HEK293 (cell line): Measurements from ENCODE around the gene TAF8.

Experiments used
- IKZF3 ChIP-seq: fragments of 450-650 bp; IDR thresholded peaks from 2 replicates; pipeline ENCODE4 v1.5.0; 2018; ENCODE audit warnings: missing biosample characterization, mild to moderate bottlenecking, missing genetic modification characterization, moderate library complexity
- ZFP69B ChIP-seq: fragments of 450-650 bp; formaldehyde crosslinking; IDR thresholded peaks from 2 replicates; pipeline ENCODE4 v1.5.1; 2016; ENCODE audit warnings: missing biosample characterization, missing genetic modification characterization
- ZNF138 ChIP-seq: fragments of 450-650 bp; formaldehyde crosslinking; IDR thresholded peaks from 2 replicates; pipeline ENCODE4 v1.5.1; 2016; ENCODE audit warnings: missing biosample characterization, missing genetic modification characterization, borderline replicate concordance
- ZNF202 ChIP-seq: fragments of 450-650 bp; formaldehyde crosslinking; IDR thresholded peaks from 2 replicates; pipeline ENCODE4 v1.5.1; 2016; ENCODE audit warnings: missing biosample characterization, missing genetic modification characterization, borderline replicate concordance
- ZNF221 ChIP-seq: fragments of 450-650 bp; formaldehyde crosslinking; IDR thresholded peaks from 2 replicates; pipeline ENCODE4 v1.5.1; 2017; ENCODE audit warnings: missing biosample characterization, missing genetic modification characterization, borderline replicate concordance
- ZNF274 ChIP-seq, 2 experiments: fragments of 200-500 bp in 1 of 2; fragments of 450-650 bp in 1 of 2; sonication (Bioruptor generic) in 1 of 2; formaldehyde crosslinking in 1 of 2; IDR thresholded peaks; 2 replicates each; pipeline versions ENCODE4 v1.5.1 to v1.6.1; 2014 to 2016; ENCODE audit warnings: borderline replicate concordance in 1 of 2, inconsistent platforms in 1 of 2, low read length in 1 of 2, missing biosample characterization in 1 of 2, missing genetic modification characterization in 1 of 2
- ZNF514 ChIP-seq: fragments of 450-650 bp; formaldehyde crosslinking; IDR thresholded peaks from 2 replicates; pipeline ENCODE4 v1.5.1; 2016; ENCODE audit warnings: missing biosample characterization, missing genetic modification characterization
- ZNF768 ChIP-seq: fragments of 450-650 bp; formaldehyde crosslinking; IDR thresholded peaks from 2 replicates; pipeline ENCODE4 v1.5.1; 2018; ENCODE audit warnings: missing biosample characterization, mild to moderate bottlenecking, missing genetic modification characterization
- ZNF792 ChIP-seq: fragments of 450-650 bp; formaldehyde crosslinking; IDR thresholded peaks from 2 replicates; pipeline ENCODE4 v1.5.1; 2016; ENCODE audit warnings: missing biosample characterization, missing genetic modification characterization
- ZXDB ChIP-seq: fragments of 450-650 bp; formaldehyde crosslinking; IDR thresholded peaks from 2 replicates; pipeline ENCODE4 v1.5.1; 2016; ENCODE audit warnings: missing biosample characterization, missing genetic modification characterization
- TF ChIP-seq, protein P1 (sequence below): fragments of 450-650 bp; formaldehyde crosslinking; IDR thresholded peaks from 2 replicates; pipeline ENCODE4 v1.5.1; 2016; ENCODE audit warnings: missing biosample characterization, missing genetic modification characterization
- TF ChIP-seq, protein P2 (sequence below): fragments of 450-650 bp; formaldehyde crosslinking; IDR thresholded peaks from 2 replicates; pipeline ENCODE4 v1.5.1; 2017; ENCODE audit warnings: missing biosample characterization, missing genetic modification characterization

DNA sequence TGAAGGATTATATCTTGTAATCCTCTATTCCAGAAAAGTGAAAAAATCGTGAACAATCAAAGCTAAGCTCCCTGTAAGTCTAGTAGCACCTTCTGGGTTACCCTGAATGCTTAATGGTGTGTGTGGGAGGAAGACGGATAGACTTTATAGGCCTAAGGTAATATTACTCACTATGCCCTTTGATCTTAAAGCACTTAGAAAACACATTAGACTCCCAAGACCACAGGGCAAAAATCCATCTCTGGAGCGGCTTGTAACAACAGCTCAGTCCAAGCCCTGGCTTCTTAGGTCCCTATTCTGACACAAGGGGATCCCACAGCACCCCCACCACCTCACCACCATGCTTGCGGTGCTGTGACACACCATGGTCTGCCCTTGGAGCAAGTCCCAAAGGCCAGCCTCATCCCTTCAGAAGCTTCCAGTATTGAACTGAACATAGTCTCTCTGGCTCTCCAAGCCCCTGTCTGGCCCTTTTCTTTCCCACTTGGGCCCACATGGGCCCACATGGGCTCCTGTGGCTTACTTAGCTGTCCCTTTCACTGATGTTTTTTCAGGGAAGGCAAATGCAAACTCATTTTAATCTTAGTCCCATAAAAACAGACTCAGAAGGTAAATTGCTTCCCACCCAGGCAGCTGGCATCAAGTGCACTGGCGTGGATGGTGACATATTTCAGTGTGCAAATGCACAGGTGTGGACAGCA, 63.8 kb downstream of the TAF8 start:
- TF ChIP-seq ZNF138 (tag by site-specific recombination) (no peak), ZNF202 (tag by site-specific recombination) (no peak), ZNF514 (tag by site-specific recombination) (no peak), ZNF221 (tag by site-specific recombination) (no peak), ZXDB (tag by site-specific recombination) (no peak), ZFP69B (tag by site-specific recombination) (no peak), ZNF768 (tag by site-specific recombination) (no peak), IKZF3 (tag by site-specific recombination) (no peak), ZNF792 (tag by site-specific recombination) (no peak), ZNF274 (IDR thresholded peaks at IDR 0.05; ENCODE audit: low read length) (no peak), ZNF274 (tag by site-specific recombination; IDR thresholded peaks at IDR 0.05; ENCODE audit: borderline replicate concordance) (no peak)
- TF ChIP-seq, protein P1, sequence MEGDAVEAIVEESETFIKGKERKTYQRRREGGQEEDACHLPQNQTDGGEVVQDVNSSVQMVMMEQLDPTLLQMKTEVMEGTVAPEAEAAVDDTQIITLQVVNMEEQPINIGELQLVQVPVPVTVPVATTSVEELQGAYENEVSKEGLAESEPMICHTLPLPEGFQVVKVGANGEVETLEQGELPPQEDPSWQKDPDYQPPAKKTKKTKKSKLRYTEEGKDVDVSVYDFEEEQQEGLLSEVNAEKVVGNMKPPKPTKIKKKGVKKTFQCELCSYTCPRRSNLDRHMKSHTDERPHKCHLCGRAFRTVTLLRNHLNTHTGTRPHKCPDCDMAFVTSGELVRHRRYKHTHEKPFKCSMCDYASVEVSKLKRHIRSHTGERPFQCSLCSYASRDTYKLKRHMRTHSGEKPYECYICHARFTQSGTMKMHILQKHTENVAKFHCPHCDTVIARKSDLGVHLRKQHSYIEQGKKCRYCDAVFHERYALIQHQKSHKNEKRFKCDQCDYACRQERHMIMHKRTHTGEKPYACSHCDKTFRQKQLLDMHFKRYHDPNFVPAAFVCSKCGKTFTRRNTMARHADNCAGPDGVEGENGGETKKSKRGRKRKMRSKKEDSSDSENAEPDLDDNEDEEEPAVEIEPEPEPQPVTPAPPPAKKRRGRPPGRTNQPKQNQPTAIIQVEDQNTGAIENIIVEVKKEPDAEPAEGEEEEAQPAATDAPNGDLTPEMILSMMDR, result no peak
- TF ChIP-seq, protein P2, sequence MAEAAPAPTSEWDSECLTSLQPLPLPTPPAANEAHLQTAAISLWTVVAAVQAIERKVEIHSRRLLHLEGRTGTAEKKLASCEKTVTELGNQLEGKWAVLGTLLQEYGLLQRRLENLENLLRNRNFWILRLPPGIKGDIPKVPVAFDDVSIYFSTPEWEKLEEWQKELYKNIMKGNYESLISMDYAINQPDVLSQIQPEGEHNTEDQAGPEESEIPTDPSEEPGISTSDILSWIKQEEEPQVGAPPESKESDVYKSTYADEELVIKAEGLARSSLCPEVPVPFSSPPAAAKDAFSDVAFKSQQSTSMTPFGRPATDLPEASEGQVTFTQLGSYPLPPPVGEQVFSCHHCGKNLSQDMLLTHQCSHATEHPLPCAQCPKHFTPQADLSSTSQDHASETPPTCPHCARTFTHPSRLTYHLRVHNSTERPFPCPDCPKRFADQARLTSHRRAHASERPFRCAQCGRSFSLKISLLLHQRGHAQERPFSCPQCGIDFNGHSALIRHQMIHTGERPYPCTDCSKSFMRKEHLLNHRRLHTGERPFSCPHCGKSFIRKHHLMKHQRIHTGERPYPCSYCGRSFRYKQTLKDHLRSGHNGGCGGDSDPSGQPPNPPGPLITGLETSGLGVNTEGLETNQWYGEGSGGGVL (tag by site-specific recombination), result no peak
